K562 (cell line): Measurements from ENCODE around the gene HES4. TPM values are rescaled to one million over a fixed set of nuclear protein-coding genes. Genes with fewer than 3 reads are reported as not detected.

Experiments
- ARID2 ChIP-seq: fragments of 450-650 bp; IDR thresholded peaks from 2 replicates; pipeline ENCODE4 v1.6.1; 2017; ENCODE audit warnings: antibody characterized with exemption, mild to moderate bottlenecking
- BACH1 ChIP-seq: fragments of 200-800 bp; sonication (Bioruptor generic); IDR thresholded peaks from 2 replicates; pipeline ENCODE4 v1.6.1; 2016; ENCODE audit warnings: missing genetic modification characterization, missing compliant biosample characterization
- CXXC5 ChIP-seq: fragments of 250-450 bp; sonication (Bioruptor Pico); IDR thresholded peaks from 2 replicates; pipeline ENCODE4 v1.8.0; 2022; ENCODE audit warnings: inconsistent platforms, mild to moderate bottlenecking, moderate library complexity
- HIVEP1 ChIP-seq: fragments of 250-450 bp; sonication (Bioruptor Pico); IDR thresholded peaks from 2 replicates; pipeline ENCODE4 v1.4.0; 2020; ENCODE audit warnings: mild to moderate bottlenecking
- HMBOX1 ChIP-seq: sonication (generic); IDR thresholded peaks from 2 replicates; pipeline ENCODE4 v1.6.1; 2016
- NONO ChIP-seq, 2 experiments: fragments of 200-400 bp in 1 of 2; fragments of 450-650 bp in 1 of 2; formaldehyde crosslinking in 1 of 2; IDR thresholded peaks; 2 replicates each; pipeline ENCODE4 v1.6.1; 2017; ENCODE audit warnings: low read depth in 2 of 2, mild to moderate bottlenecking in 2 of 2, moderate library complexity in 2 of 2, low read length in 1 of 2
- NUFIP1 ChIP-seq: fragments of 450-650 bp; IDR thresholded peaks from 2 replicates; pipeline ENCODE4 v1.6.1; 2018; ENCODE audit not compliant: partially characterized antibody
- ZC3H8 ChIP-seq: fragments of 450-650 bp; IDR thresholded peaks from 2 replicates; pipeline ENCODE4 v1.6.1; 2017
- polyA plus RNA-seq, 8 experiments: library from polyadenylated mRNA; depleted of rRNA in 4 of 8; stranded (reverse) in 5 of 8; unstranded in 3 of 8; fragments of >200 nt; fragmentation: Nextera tagmentation in 2 of 8; fragmentation: Illumina TruSeq in 1 of 8; extraction: Ambion mirVana in 2 of 8; extraction: Trizol in 1 of 8; gene quantifications; 2 replicates each; pipeline versions ENCODE4 v1.2.1 to v1.2.3, GENCODE V29; 2011 to 2014; ENCODE audit warnings: inconsistent platforms in 1 of 8, missing spikeins in 1 of 8
- total RNA-seq, 7 experiments: library from RNA; depleted of rRNA in 6 of 7; stranded (reverse); fragments of >200 nt in 6 of 7; fragmentation: Illumina TruSeq in 2 of 7; extraction: Trizol in 2 of 7; gene quantifications; 2 replicates each; pipeline versions ENCODE4 v1.2.1 to v1.2.3, GENCODE V29; 2011 to 2021; ENCODE audit warnings: low replicate concordance in 1 of 7
- TF ChIP-seq, protein P1 (sequence below): fragments of 200-600 bp; sonication (generic); IDR thresholded peaks from one replicate; pipeline ENCODE4 v1.6.1; 2012; ENCODE audit warnings: mild to moderate bottlenecking, low read depth, low read length, inconsistent platforms

HES4 gene
- total and polyA plus RNA-seq, 9 of the 15 experiments (the other 6 are each of a cell fraction or from before 2014, with no cell fraction given): 0.21 to 43.7 (median 5.3) TPM; not detected in 2

DNA sequence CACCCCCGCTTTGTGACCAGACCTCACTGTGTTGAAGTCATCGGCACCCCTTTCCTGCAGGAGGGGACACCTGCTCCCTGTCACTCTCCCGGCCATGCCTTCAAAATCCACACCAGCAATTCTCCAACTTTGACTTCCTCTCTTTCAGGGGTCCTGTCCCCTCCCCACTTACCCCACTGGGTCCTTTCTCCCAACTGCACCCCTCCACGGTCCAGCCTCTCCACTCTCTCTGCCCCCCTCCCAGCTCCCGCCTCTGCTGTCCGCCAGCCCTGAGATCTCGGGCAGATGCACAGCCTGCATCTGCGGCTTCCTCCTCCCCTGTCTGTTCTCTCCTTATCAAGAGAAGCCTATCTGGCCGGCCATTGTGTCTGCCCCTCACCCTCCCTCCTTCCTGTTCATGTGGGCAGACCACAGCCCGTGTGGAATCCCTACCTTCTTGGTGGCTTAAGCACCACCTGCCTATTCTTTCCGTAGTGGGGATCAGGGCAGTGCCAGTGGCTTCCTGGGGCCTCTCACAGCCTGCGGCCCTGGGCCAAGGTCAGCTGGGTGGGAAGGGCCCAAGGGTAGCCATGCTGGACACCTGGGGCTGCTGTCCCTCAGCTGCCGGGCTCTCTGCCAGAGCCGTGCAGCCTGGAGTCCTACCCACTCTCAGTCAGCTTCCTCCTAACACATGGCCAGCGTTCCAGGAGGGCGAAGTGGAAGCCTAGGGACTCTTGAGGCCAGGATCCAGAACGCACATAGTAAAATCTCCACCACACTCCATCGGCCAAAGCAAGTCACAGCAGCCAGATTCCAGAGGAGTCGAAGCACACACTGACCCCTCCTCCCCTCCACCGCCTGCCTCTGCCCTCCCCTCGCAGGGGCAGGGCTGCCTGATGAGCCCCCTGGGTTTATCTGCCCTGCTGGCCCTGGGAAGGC, 5.1 kb upstream of the HES4 start (continued):
- TF ChIP-seq, protein P1, sequence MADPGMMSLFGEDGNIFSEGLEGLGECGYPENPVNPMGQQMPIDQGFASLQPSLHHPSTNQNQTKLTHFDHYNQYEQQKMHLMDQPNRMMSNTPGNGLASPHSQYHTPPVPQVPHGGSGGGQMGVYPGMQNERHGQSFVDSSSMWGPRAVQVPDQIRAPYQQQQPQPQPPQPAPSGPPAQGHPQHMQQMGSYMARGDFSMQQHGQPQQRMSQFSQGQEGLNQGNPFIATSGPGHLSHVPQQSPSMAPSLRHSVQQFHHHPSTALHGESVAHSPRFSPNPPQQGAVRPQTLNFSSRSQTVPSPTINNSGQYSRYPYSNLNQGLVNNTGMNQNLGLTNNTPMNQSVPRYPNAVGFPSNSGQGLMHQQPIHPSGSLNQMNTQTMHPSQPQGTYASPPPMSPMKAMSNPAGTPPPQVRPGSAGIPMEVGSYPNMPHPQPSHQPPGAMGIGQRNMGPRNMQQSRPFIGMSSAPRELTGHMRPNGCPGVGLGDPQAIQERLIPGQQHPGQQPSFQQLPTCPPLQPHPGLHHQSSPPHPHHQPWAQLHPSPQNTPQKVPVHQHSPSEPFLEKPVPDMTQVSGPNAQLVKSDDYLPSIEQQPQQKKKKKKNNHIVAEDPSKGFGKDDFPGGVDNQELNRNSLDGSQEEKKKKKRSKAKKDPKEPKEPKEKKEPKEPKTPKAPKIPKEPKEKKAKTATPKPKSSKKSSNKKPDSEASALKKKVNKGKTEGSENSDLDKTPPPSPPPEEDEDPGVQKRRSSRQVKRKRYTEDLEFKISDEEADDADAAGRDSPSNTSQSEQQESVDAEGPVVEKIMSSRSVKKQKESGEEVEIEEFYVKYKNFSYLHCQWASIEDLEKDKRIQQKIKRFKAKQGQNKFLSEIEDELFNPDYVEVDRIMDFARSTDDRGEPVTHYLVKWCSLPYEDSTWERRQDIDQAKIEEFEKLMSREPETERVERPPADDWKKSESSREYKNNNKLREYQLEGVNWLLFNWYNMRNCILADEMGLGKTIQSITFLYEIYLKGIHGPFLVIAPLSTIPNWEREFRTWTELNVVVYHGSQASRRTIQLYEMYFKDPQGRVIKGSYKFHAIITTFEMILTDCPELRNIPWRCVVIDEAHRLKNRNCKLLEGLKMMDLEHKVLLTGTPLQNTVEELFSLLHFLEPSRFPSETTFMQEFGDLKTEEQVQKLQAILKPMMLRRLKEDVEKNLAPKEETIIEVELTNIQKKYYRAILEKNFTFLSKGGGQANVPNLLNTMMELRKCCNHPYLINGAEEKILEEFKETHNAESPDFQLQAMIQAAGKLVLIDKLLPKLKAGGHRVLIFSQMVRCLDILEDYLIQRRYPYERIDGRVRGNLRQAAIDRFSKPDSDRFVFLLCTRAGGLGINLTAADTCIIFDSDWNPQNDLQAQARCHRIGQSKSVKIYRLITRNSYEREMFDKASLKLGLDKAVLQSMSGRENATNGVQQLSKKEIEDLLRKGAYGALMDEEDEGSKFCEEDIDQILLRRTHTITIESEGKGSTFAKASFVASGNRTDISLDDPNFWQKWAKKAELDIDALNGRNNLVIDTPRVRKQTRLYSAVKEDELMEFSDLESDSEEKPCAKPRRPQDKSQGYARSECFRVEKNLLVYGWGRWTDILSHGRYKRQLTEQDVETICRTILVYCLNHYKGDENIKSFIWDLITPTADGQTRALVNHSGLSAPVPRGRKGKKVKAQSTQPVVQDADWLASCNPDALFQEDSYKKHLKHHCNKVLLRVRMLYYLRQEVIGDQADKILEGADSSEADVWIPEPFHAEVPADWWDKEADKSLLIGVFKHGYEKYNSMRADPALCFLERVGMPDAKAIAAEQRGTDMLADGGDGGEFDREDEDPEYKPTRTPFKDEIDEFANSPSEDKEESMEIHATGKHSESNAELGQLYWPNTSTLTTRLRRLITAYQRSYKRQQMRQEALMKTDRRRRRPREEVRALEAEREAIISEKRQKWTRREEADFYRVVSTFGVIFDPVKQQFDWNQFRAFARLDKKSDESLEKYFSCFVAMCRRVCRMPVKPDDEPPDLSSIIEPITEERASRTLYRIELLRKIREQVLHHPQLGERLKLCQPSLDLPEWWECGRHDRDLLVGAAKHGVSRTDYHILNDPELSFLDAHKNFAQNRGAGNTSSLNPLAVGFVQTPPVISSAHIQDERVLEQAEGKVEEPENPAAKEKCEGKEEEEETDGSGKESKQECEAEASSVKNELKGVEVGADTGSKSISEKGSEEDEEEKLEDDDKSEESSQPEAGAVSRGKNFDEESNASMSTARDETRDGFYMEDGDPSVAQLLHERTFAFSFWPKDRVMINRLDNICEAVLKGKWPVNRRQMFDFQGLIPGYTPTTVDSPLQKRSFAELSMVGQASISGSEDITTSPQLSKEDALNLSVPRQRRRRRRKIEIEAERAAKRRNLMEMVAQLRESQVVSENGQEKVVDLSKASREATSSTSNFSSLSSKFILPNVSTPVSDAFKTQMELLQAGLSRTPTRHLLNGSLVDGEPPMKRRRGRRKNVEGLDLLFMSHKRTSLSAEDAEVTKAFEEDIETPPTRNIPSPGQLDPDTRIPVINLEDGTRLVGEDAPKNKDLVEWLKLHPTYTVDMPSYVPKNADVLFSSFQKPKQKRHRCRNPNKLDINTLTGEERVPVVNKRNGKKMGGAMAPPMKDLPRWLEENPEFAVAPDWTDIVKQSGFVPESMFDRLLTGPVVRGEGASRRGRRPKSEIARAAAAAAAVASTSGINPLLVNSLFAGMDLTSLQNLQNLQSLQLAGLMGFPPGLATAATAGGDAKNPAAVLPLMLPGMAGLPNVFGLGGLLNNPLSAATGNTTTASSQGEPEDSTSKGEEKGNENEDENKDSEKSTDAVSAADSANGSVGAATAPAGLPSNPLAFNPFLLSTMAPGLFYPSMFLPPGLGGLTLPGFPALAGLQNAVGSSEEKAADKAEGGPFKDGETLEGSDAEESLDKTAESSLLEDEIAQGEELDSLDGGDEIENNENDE: no peak
- peak; percentile 71 for TF ChIP-seq CXXC5
- TF ChIP-seq HIVEP1: no peak
- TF ChIP-seq BACH1 (tag): no peak
- no peak for TF ChIP-seq ZC3H8
- no peak for TF ChIP-seq HMBOX1
- no peak for TF ChIP-seq NUFIP1
- TF ChIP-seq NONO (IDR thresholded peaks at IDR 0.05; ENCODE audit: low read depth in 2 of 2, low read length in 1 of 2): no peak
- no peak for TF ChIP-seq ARID2
